Vagina (tissue), 2 donors: ENCODE results near the gene CC2D1A.

Source experiments
- CTCF ChIP-seq, 3 experiments: fragments of 450-650 bp in 2 of 3; fragments of 200-600 bp in 1 of 3; sonication (generic) in 1 of 3; IDR thresholded peaks; one replicate each; pipeline ENCODE4 v1.5.1; 2017 to 2019; ENCODE audit warnings: antibody characterized with exemption in 3 of 3, mild to moderate bottlenecking in 2 of 3, moderate library complexity in 2 of 3
- POLR2A ChIP-seq, 2 donors: fragments of 450-650 bp; IDR thresholded peaks; one replicate each; pipeline ENCODE4 v1.6.1; 2017; ENCODE audit warnings: antibody characterized with exemption in 2 of 2, mild to moderate bottlenecking in 2 of 2, moderate library complexity in 2 of 2

- TF ChIP-seq POLR2A (IDR thresholded peaks at IDR 0.05) (no peak), CTCF (IDR thresholded peaks at IDR 0.05) (no peak)
Measured at GRCh38 chr19:13887018-13887436, 19.0 kb upstream of the CC2D1A start.
